ENCODE data around the gene FRY. TPM values are rescaled to one million over a fixed set of nuclear protein-coding genes. Genes with fewer than 3 reads are reported as not detected.

Gene FRY
- polyA plus RNA-seq, 4 donors: 14.2 to 55.9 (median 46.5) TPM

DNA sequence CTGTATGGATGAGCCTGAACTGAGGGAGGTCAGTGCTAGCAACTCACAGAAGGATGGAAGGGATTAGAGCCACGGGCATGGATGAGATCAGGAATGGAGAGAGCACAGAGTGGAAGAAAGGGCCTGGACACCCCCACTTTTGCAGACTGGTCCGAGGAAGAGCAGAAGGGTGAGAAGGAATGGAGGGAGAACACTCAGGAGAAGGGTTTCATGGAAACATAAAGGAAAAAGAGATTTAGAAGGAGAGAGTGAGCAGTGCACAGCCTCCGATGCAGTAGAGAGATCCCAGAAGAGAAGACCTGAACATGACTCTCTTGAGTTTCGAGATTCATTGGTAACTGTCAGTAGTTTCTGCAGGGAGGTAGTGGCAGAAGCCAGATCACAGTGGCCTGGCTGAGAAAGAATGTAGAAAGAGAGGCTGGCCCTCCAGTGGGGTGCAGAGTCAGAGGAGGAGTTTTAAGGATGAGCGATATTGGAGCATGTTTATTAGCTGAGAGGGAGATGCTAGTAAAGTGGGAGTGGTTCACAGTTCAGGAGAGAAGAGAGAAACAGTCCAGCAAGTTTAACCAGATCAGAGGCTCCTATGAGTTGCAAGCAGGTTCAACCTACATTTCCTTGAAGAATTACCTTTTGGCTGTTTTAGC is 174.6 kb downstream of the FRY start:
- no peak for DNase-seq (ENCODE audit: low read depth in 4 of 4, low spot score in 3 of 4)

DNA sequence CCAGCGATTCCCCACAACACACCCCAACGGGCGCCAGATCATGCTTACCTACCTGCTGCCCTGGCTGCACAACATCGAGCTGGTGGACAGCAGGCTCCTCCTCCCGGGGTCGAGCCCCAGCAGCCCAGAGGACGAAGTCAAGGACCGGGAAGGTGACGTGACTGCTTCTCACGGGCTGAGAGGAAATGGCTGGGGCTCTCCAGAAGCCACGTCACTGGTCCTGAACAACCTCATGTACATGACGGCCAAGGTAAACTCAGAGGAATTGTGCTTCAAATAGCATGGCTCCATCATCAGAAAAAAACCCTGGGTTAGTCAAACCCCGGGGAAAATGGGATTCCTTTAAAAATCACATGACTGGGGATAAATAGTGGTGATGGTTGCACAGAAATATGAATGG is 177.3 kb downstream of the FRY start:
- no peak for DNase-seq (ENCODE audit: low read depth in 4 of 4, low spot score in 3 of 4)

DNA sequence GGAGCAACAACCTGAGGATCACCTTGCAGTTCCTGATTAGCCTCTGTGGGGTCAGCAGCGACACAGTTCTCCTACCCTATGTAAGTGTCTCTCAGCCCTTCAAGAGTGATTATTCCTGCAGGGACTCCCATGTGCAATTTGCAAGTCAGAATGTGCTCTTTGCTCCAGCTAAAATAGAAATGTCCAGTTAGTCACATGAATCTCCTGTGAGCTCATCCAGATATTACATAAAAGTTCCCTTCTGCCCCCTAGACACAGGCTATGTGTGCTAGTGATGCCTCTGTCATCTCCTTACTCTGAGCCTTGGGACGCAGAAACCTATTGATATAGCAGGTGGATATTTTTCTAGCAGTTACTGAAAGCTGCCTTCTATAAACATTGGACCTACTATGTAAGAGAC is 178.1 kb downstream of the FRY start:
- no peak for DNase-seq (ENCODE audit: low read depth in 4 of 4, low spot score in 3 of 4)

- no peak for DNase-seq (ENCODE audit: low read depth in 4 of 4, low spot score in 3 of 4)
These were observed 178.5 kb downstream of the FRY start for GRCh38 chr13:32210101-32210500.

- DNase-seq (ENCODE audit: low read depth in 4 of 4, low spot score in 3 of 4): no peak
These were observed 180.2 kb downstream of the FRY start for GRCh38 chr13:32211813-32212212.

DNA sequence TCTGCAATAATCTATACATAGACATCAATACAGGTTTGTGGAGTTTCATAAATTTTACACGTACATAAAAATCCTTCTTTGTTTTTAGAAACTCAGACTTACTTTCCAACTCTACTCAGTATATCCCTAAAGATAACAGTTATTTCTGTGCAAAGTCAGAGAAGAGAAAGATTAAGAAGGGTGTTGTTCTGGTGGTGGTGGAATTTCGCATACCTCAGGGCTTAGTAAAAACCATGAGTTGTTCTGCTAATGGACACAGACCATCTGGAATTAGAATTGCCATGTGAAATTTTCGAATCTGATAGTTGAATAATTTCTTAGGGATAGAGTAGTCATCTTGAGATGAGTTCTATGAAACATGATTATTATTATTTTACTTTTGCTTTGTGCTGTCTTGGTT is 180.8 kb downstream of the FRY start:
- DNase-seq (ENCODE audit: low read depth in 4 of 4, low spot score in 3 of 4): no peak

- DNase-seq (ENCODE audit: low read depth in 4 of 4, low spot score in 3 of 4): no peak
These were observed 182.1 kb downstream of the FRY start for GRCh38 chr13:32213626-32214025.

DNA sequence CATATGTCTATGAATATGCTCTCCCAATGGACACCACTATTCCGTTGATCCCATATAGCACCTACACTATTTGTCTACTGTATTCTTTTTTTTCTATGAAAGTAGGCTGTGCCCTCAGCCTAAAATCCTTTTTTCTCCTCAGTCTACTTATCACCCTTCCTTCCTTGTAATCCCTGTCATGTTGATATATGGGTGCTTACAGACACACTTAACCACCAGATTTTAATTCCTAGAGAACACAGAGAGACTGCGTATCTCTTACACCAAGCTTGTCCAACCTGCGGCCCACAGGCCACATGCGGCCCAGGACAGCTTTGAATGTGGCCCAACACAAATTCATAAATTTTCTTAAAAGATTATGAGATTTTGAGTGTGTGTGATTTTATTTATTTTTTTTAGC is 182.5 kb downstream of the FRY start:
- no peak for DNase-seq (ENCODE audit: low read depth in 4 of 4, low spot score in 3 of 4)

GRCh38 chr13:32216281-32216680 is 184.7 kb downstream of the FRY start:
- no peak for DNase-seq (ENCODE audit: low read depth in 4 of 4, low spot score in 3 of 4)

GRCh38 chr13:32222046-32222676 is 190.6 kb downstream of the FRY start:
- DNase-seq (ENCODE audit: low read depth in 4 of 4, low spot score in 3 of 4): no peak

DNA sequence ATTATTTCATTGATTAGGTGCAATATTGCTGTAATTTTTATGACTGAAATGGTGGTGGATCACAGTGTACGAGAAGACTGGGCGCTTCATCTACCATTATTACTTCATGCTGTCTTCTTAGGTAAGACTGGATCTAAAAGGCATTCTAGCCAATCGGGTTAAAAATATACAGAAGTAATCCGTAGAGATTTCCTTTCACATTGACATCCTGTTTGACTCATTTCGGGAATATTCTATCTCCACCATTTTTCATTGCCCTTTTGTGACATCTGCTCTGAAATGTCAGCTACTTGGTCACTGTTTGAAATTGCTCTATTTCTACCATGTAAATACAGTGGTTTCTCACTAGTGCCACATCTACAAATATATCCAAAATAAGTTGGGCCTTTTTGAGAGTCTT is 193.3 kb downstream of the FRY start:
- DNase-seq (ENCODE audit: low read depth in 4 of 4, low spot score in 3 of 4): no peak

DNA sequence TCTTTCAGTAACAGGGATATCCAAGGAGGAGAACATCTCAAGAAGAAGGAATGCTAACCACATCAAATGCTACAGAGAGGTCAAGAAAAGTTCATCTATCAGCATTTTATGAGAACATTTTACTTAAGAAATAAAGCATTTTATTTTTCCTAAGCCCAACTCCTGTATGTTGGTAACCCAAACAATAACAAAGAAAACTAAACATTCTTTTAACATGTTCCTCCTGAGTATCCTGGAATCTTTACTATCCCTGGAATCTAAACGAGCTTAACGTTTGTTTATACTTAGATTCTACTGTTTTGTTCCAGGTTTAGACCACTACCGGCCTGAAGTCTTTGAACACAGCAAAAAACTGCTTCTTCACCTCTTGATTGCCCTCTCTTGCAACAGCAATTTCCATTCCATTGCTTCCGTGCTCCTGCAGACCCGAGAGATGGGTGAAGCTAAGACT is 193.9 kb downstream of the FRY start:
- no peak for DNase-seq (ENCODE audit: low read depth in 4 of 4, low spot score in 3 of 4)

- no peak for DNase-seq (ENCODE audit: low read depth in 4 of 4, low spot score in 3 of 4)
These were observed 196.9 kb downstream of the FRY start for GRCh38 chr13:32228330-32229041.

DNA sequence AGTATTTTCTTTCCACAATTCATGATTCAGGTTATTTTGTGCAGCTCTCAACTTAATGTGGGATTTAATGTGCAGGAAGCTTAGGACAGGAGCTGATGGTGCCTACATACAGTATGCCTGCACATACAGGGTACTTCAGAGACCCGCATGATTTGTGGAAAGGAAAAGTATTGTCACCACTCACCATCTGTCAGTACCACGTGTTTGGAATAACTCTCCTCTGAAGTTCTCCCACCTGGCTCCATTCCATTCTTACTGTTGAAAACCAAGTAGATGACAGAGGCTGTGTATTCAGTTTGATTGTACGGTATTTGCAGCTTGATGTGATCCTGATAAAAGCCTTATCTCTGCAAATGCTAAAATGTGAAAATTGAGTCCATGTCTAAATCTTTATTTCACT is 197.9 kb downstream of the FRY start:
- no peak for DNase-seq (ENCODE audit: low read depth in 4 of 4, low spot score in 3 of 4)

GRCh38 chr13:32232263-32232662 is 200.7 kb downstream of the FRY start:
- no peak for DNase-seq (ENCODE audit: low read depth in 4 of 4, low spot score in 3 of 4)

- DNase-seq (ENCODE audit: low read depth in 4 of 4, low spot score in 3 of 4): peak in 2 of 4 donors; percentile 31 to 36
These were observed 201.5 kb downstream of the FRY start for GRCh38 chr13:32233062-32233461.

- no peak for DNase-seq (ENCODE audit: low read depth in 4 of 4, low spot score in 3 of 4)
These were observed 203.3 kb downstream of the FRY start for GRCh38 chr13:32234914-32235313.

DNA sequence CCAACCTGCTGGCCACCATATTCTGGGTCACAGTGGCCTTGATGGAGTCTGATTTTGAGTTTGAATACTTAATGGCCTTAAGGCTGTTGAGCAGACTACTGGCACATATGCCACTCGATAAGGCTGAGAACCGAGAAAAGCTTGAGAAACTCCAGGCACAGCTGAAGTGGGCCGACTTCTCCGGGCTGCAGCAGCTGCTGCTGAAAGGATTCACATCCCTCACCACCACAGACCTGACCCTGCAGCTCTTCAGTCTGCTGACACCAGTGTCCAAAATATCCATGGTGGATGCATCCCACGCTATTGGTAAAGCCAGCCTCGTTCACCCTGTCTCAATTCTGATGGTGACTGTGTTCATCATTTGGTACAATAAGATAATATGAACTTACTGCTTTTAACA is 206.1 kb downstream of the FRY start:
- no peak for DNase-seq (ENCODE audit: low read depth in 4 of 4, low spot score in 3 of 4)

DNA sequence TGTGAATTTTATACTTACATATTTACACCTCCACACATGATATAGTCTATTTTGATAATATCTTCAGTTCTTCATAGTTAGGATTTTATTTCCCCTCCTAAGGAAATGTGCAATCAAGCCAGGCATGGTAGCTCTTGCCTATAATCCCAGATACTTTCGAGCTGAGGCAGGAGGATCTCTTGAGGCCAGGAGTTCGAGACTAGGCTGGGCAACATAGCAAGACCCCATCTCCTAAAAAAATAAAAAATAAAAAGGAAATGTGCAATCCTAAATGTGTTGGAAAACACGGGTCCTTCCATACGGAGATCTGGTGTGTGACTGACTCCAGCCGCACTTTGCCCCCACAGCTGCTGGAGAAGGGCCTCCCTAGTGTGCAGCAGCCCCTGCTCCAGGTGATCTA is 212.1 kb downstream of the FRY start:
- DNase-seq (ENCODE audit: low read depth in 4 of 4, low spot score in 3 of 4): no peak

DNA sequence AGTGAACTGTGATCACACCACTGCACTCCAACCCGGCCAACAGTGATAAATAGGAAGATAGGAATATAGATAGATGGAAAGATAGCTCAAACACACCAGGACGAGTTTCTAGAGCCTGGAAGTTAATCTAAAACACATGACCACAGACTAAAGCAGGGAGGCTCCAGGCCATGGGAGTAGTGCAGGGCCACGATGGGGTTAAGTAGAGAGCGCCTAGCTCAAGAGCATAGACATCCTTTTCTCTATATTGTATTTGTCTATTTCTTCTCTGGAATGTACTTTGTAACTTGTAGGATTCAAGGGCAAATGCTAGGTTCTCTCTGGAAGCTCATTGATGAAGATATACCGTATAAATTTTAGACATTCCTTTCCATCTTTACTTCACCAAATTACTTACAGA is 214.0 kb downstream of the FRY start:
- no peak for DNase-seq (ENCODE audit: low read depth in 4 of 4, low spot score in 3 of 4)

GRCh38 chr13:32246468-32246867 is 214.9 kb downstream of the FRY start:
- no peak for DNase-seq (ENCODE audit: low read depth in 4 of 4, low spot score in 3 of 4)

- no peak for DNase-seq (ENCODE audit: low read depth in 4 of 4, low spot score in 3 of 4)
These were observed 216.3 kb downstream of the FRY start for GRCh38 chr13:32247887-32248286.

Data from left renal pelvis (tissue), 4 donors.